NCI-H748 treated with DMSO at 0.1 percent for 48 hours (cell line): Measurements from ENCODE around the gene SMCO1.
"Not testable (repeated sequence)": the region's sequence is repeated elsewhere in the genome, so short reads cannot be mapped to it uniquely, and the experiment has no call there.

Source experiments
- DNase-seq: peaks from one replicate; lab custom pipeline; 2025; lab: John Stamatoyannopoulos, UW

SMCO1 gene

GRCh38 chr3:196514913-196515621 lies at the start of gene SMCO1:
SMCO1 (minus strand) TSS chr3:196515346; CDS start chr3:196515209, 137 bp downstream.
- no peak for DNase-seq

- no peak for DNase-seq
These were observed 48.6 kb upstream of the SMCO1 start for GRCh38 chr3:196563721-196564225.

- DNase-seq = no peak
These were observed 44.7 kb upstream of the SMCO1 start for GRCh38 chr3:196559826-196560225.

GRCh38 chr3:196558476-196558875 lies 43.3 kb upstream of the SMCO1 start:
- DNase-seq = no peak

GRCh38 chr3:196557236-196557635 lies 42.1 kb upstream of the SMCO1 start:
- DNase-seq = no peak

GRCh38 chr3:196555295-196555694 lies 40.1 kb upstream of the SMCO1 start:
- no peak for DNase-seq

- DNase-seq = no peak
These were observed 39.1 kb upstream of the SMCO1 start for GRCh38 chr3:196554205-196554604.

GRCh38 chr3:196553551-196553950 lies 38.4 kb upstream of the SMCO1 start:
- DNase-seq = no peak

- DNase-seq = no peak
These were observed 37.1 kb upstream of the SMCO1 start for GRCh38 chr3:196552253-196552652.

GRCh38 chr3:196550172-196550571 lies 35.0 kb upstream of the SMCO1 start:
- DNase-seq = not testable (repeated sequence)

GRCh38 chr3:196549312-196549711 lies 34.2 kb upstream of the SMCO1 start:
- DNase-seq = not testable (repeated sequence)

GRCh38 chr3:196547067-196547466 lies 31.9 kb upstream of the SMCO1 start:
- no peak for DNase-seq

- no peak for DNase-seq
These were observed 31.4 kb upstream of the SMCO1 start for GRCh38 chr3:196546537-196546936.

- no peak for DNase-seq
These were observed 29.4 kb upstream of the SMCO1 start for GRCh38 chr3:196544491-196544992.

- no peak for DNase-seq
These were observed 26.7 kb upstream of the SMCO1 start for GRCh38 chr3:196541684-196542445.

- DNase-seq = no peak
These were observed 22.3 kb upstream of the SMCO1 start for GRCh38 chr3:196537319-196537984.

GRCh38 chr3:196533260-196533681 lies 18.1 kb upstream of the SMCO1 start:
- DNase-seq = no peak

- DNase-seq = no peak
These were observed 16.3 kb upstream of the SMCO1 start for GRCh38 chr3:196531418-196531817.

- peak; percentile 11 for DNase-seq
These were observed 13.6 kb upstream of the SMCO1 start for GRCh38 chr3:196528639-196529233.

GRCh38 chr3:196525141-196525540 lies 10.0 kb upstream of the SMCO1 start:
- no peak for DNase-seq

- no peak for DNase-seq
These were observed 9.4 kb upstream of the SMCO1 start for GRCh38 chr3:196524527-196524926.

- no peak for DNase-seq
These were observed 8.7 kb upstream of the SMCO1 start for GRCh38 chr3:196523841-196524240.
